Stimulated activated CD4-positive, alpha-beta T cell treated with anti-CD3 and anti-CD28 coated beads, Interleukin-4, amount 100 ng/mL, for 48 hours (primary cell): ENCODE data around the gene VPS50.
"Not testable (repeated sequence)": the region's sequence is repeated elsewhere in the genome, so short reads cannot be mapped to it uniquely, and the experiment has no call there.

Experiments
- DNase-seq, 2 donors: peaks; one replicate each; pipeline ENCODE4 v3.0.0-alpha.2; 2020; ENCODE audit warnings: low read depth in 2 of 2

Gene VPS50

GRCh38 chr7:93239824-93240223, 7.7 kb downstream of the VPS50 start:
- no peak for DNase-seq

GRCh38 chr7:93242106-93242505, 9.9 kb downstream of the VPS50 start:
- DNase-seq: no peak

- no peak for DNase-seq
Measured at GRCh38 chr7:93245525-93246432, 13.6 kb downstream of the VPS50 start.

- DNase-seq: no peak
Measured at GRCh38 chr7:93249491-93250148, 17.5 kb downstream of the VPS50 start.

- no peak for DNase-seq
Measured at GRCh38 chr7:93258661-93259060, 26.5 kb downstream of the VPS50 start.

GRCh38 chr7:93262535-93262934, 30.4 kb downstream of the VPS50 start:
- no peak for DNase-seq

- DNase-seq: no peak
Measured at GRCh38 chr7:93265220-93265619, 33.1 kb downstream of the VPS50 start.

- no peak for DNase-seq
Measured at GRCh38 chr7:93279541-93279940, 47.4 kb downstream of the VPS50 start.

- DNase-seq: no peak
Measured at GRCh38 chr7:93284908-93285307, 52.7 kb downstream of the VPS50 start.

- DNase-seq: no peak
Measured at GRCh38 chr7:93293229-93293628, 61.1 kb downstream of the VPS50 start.

- DNase-seq: no peak
Measured at GRCh38 chr7:93298206-93298605, 66.0 kb downstream of the VPS50 start.

GRCh38 chr7:93298671-93299070, 66.5 kb downstream of the VPS50 start:
- DNase-seq: no peak

GRCh38 chr7:93301736-93302135, 69.6 kb downstream of the VPS50 start:
- DNase-seq: no peak

GRCh38 chr7:93307131-93307660, 75.0 kb downstream of the VPS50 start:
- no peak for DNase-seq

- no peak for DNase-seq
Measured at GRCh38 chr7:93307943-93308342, 75.8 kb downstream of the VPS50 start.

- DNase-seq: no peak
Measured at GRCh38 chr7:93310346-93310745, 78.2 kb downstream of the VPS50 start.

GRCh38 chr7:93314449-93314848, 82.3 kb downstream of the VPS50 start:
- no peak for DNase-seq

GRCh38 chr7:93315896-93316295, 83.7 kb downstream of the VPS50 start:
- no peak for DNase-seq

- DNase-seq: no peak
Measured at GRCh38 chr7:93316730-93317129, 84.6 kb downstream of the VPS50 start.

GRCh38 chr7:93320887-93321286, 88.7 kb downstream of the VPS50 start:
- no peak for DNase-seq

GRCh38 chr7:93326291-93326690, 94.1 kb downstream of the VPS50 start:
- not testable (repeated sequence) for DNase-seq

GRCh38 chr7:93327006-93327633, 95.0 kb downstream of the VPS50 start:
- DNase-seq: no peak
